H1 (cell line): ENCODE measurements around the gene OXTR. TPM values are rescaled to one million over a fixed set of nuclear protein-coding genes. Genes with fewer than 3 reads are reported as not detected.

Experiments used
- CTCF ChIA-PET: fragments of 300-600 bp; sonication (Branson Sonifier 250); formaldehyde crosslinking; loops from one replicate; lab custom pipeline; 2021; ENCODE audit not compliant: partially characterized antibody; lab: Charles Lee
- POLR2A ChIA-PET: fragments of 300-600 bp; sonication (Branson Sonifier 250); formaldehyde crosslinking; loops from one replicate; lab custom pipeline; 2021; ENCODE audit warnings: inconsistent platforms; ENCODE audit not compliant: partially characterized antibody; lab: Charles Lee
- DNase-seq, 2 experiments: peaks; one replicate each; pipeline versions ENCODE4 v3.0.0 to v3.0.0-alpha.2; 2010 to 2022; ENCODE audit warnings: low spot score in 2 of 2, low read depth in 1 of 2, mixed read lengths in 1 of 2
- FAIRE-seq: peaks from 2 replicates; lab custom pipeline; 2011; peaks lifted over from hg19 to GRCh38; lab: Jason Lieb, UNC
- H2AFZ ChIP-seq: 2 replicates; pipeline ENCODE4 v1.8.1; 2012; ENCODE audit warnings: low read length, inconsistent platforms
- H2AK5ac ChIP-seq: 2 replicates; pipeline ENCODE4 v1.6.1; 2013; ENCODE audit warnings: low read depth, low read length
- H2BK120ac ChIP-seq: replicated peaks from 2 replicates; pipeline ENCODE3; 2013; ENCODE audit warnings: low read depth, low read length, inconsistent platforms
- H2BK12ac ChIP-seq: 2 replicates; pipeline ENCODE4 v1.6.1; 2013; ENCODE audit warnings: low read depth, low read length
- H2BK15ac ChIP-seq: 2 replicates; pipeline ENCODE4 v1.6.1; 2013; ENCODE audit warnings: low read length
- H2BK20ac ChIP-seq: 2 replicates; pipeline ENCODE4 v1.6.1; 2013; ENCODE audit warnings: low read length
- H2BK5ac ChIP-seq: 2 replicates; pipeline ENCODE4 v1.6.1; 2013; ENCODE audit warnings: low read depth, low read length
- H3K14ac ChIP-seq: 2 replicates; pipeline ENCODE4 v1.6.1; 2013; ENCODE audit warnings: inconsistent platforms; ENCODE audit not compliant: insufficient read length
- H3K18ac ChIP-seq: 2 replicates; pipeline ENCODE4 v1.6.1; 2013; ENCODE audit warnings: low read length; ENCODE audit errors: extremely low read depth
- H3K23ac ChIP-seq: 2 replicates; pipeline ENCODE4 v1.6.1; 2013; ENCODE audit warnings: inconsistent platforms; ENCODE audit not compliant: insufficient read length
- H3K23me2 ChIP-seq: 2 replicates; pipeline ENCODE4 v1.6.1; 2013; ENCODE audit warnings: low read depth, low read length
- H3K27ac ChIP-seq: 2 replicates; pipeline ENCODE4 v1.6.1; 2011; ENCODE audit warnings: low read depth, low read length, inconsistent platforms
- H3K27me3 ChIP-seq, 4 experiments: replicated peaks in 1 of 4; 1 replicate in 1 of 4; 2 replicates in 3 of 4; pipeline versions ENCODE4 v1.6.1 to v1.8.1; 2011 to 2013; ENCODE audit warnings: low read length in 3 of 4, mild to moderate bottlenecking in 3 of 4, inconsistent platforms in 2 of 4, mixed read lengths in 2 of 4, moderate library complexity in 1 of 4; ENCODE audit not compliant: control insufficient read depth in 3 of 4, insufficient read depth in 3 of 4; ENCODE audit errors: extremely low read depth in 1 of 4
- H3K36me3 ChIP-seq, 4 experiments: 2 replicates each; pipeline versions ENCODE4 v1.6.1 to v1.8.1; 2011 to 2013; ENCODE audit warnings: mild to moderate bottlenecking in 4 of 4, low read length in 3 of 4, moderate library complexity in 2 of 4, control low read depth in 1 of 4, inconsistent platforms in 1 of 4; ENCODE audit not compliant: insufficient read depth in 4 of 4, control insufficient read depth in 2 of 4
- H3K4ac ChIP-seq: replicated peaks from 2 replicates; pipeline ENCODE3; 2013; ENCODE audit warnings: low read length, low read depth, mixed read lengths, inconsistent platforms; ENCODE audit not compliant: insufficient read length
- H3K4me1 ChIP-seq, 4 experiments: replicated peaks in 1 of 4; 1 replicate in 1 of 4; 2 replicates in 3 of 4; pipeline versions ENCODE4 v1.6.1 to v1.8.1; 2011 to 2013; ENCODE audit warnings: low read length in 3 of 4, inconsistent platforms in 2 of 4, mixed read lengths in 1 of 4; ENCODE audit not compliant: insufficient read depth in 4 of 4, control insufficient read depth in 3 of 4
- H3K4me2 ChIP-seq, 2 experiments: 2 replicates each; pipeline versions ENCODE4 v1.6.1 to v1.8.1; 2011 to 2013; ENCODE audit warnings: low read depth in 2 of 2, low read length in 2 of 2, control low read depth in 1 of 2, inconsistent platforms in 1 of 2, mild to moderate bottlenecking in 1 of 2; ENCODE audit not compliant: insufficient read depth in 1 of 2
- H3K4me3 ChIP-seq, 4 experiments: fragments of 200-600, 300-600 bp in 1 of 4; sonication (generic), shearing (Covaris generic), sonication (Bioruptor Twin) in 1 of 4; 2 replicates each; pipeline versions ENCODE4 v1.5.1 to v1.8.1; 2011 to 2016; ENCODE audit warnings: low read length in 4 of 4, low read depth in 3 of 4, control low read depth in 2 of 4, inconsistent platforms in 2 of 4, mild to moderate bottlenecking in 2 of 4, mixed read lengths in 1 of 4, moderate library complexity in 1 of 4; ENCODE audit not compliant: insufficient read depth in 2 of 4; ENCODE audit errors: extremely low read depth in 1 of 4
- H3K56ac ChIP-seq: replicated peaks from 2 replicates; pipeline ENCODE3; 2013; ENCODE audit warnings: low read depth, mild to moderate bottlenecking, mixed read lengths, low read length, inconsistent platforms; ENCODE audit not compliant: insufficient read length
- H3K79me1 ChIP-seq: 2 replicates; pipeline ENCODE4 v1.6.1; 2013; ENCODE audit warnings: low read depth, low read length, control low read depth
- H3K79me2 ChIP-seq, 2 experiments: 2 replicates each; pipeline versions ENCODE4 v1.6.1 to v1.8.1; 2012 to 2013; ENCODE audit warnings: low read length in 2 of 2, mild to moderate bottlenecking in 2 of 2, inconsistent platforms in 1 of 2; ENCODE audit not compliant: insufficient read depth in 2 of 2, control insufficient read depth in 1 of 2
- H3K9ac ChIP-seq, 4 experiments: replicated peaks in 1 of 4; 1 replicate in 1 of 4; 2 replicates in 3 of 4; pipeline versions ENCODE4 v1.6.1 to v1.8.1; 2011 to 2013; ENCODE audit warnings: low read depth in 3 of 4, low read length in 3 of 4, control low read depth in 2 of 4, mild to moderate bottlenecking in 2 of 4, moderate library complexity in 2 of 4, inconsistent platforms in 1 of 4; ENCODE audit errors: extremely low read depth in 1 of 4
- H3K9me3 ChIP-seq, 2 experiments: 2 replicates each; pipeline versions ENCODE4 v1.6.1 to v1.8.1; 2012 to 2013; ENCODE audit warnings: mild to moderate bottlenecking in 2 of 2, moderate library complexity in 2 of 2, control low read depth in 1 of 2, inconsistent platforms in 1 of 2, low read depth in 1 of 2, low read length in 1 of 2, mixed read lengths in 1 of 2; ENCODE audit not compliant: insufficient read depth in 2 of 2
- H4K20me1 ChIP-seq, 2 experiments: replicated peaks in 1 of 2; 2 replicates each; pipeline versions ENCODE3 to v1.8.1; 2011 to 2013; ENCODE audit warnings: inconsistent platforms in 2 of 2, low read length in 2 of 2, mild to moderate bottlenecking in 1 of 2; ENCODE audit not compliant: insufficient read depth in 2 of 2, control insufficient read depth in 1 of 2
- H4K5ac ChIP-seq: 2 replicates; pipeline ENCODE4 v1.6.1; 2013; ENCODE audit warnings: low read length, low read depth, mixed read lengths, inconsistent platforms; ENCODE audit not compliant: insufficient read length
- H4K8ac ChIP-seq: 2 replicates; pipeline ENCODE4 v1.8.0; 2013; ENCODE audit warnings: mild to moderate bottlenecking, moderate library complexity, low read length, inconsistent platforms; ENCODE audit not compliant: insufficient read depth; ENCODE audit errors: extremely low read depth
- H4K91ac ChIP-seq: replicated peaks from 2 replicates; pipeline ENCODE3; 2013; ENCODE audit warnings: low read length, mixed read lengths, inconsistent platforms; ENCODE audit not compliant: insufficient read length
- BACH1 ChIP-seq: IDR thresholded peaks from 2 replicates; pipeline ENCODE4 v1.6.1; 2012; ENCODE audit warnings: low read length, improper control_type of control experiment
- BCL11A ChIP-seq, 2 experiments: IDR thresholded peaks; one replicate each; pipeline ENCODE4 v1.6.1; 2011; ENCODE audit warnings: low read depth in 2 of 2, low read length in 2 of 2, mild to moderate bottlenecking in 2 of 2
- JUN ChIP-seq: IDR thresholded peaks from 2 replicates; pipeline ENCODE4 v1.6.1; 2011; ENCODE audit warnings: low read depth, mild to moderate bottlenecking, improper control_type of control experiment, low read length
- KDM5A ChIP-seq: fragments of 200-600 bp; IDR thresholded peaks from 2 replicates; pipeline ENCODE4 v1.7.1; 2012; ENCODE audit warnings: mild to moderate bottlenecking, low read length, inconsistent platforms, mixed read lengths
- SAP30 ChIP-seq: fragments of 300-600 bp; sonication (generic); IDR thresholded peaks from 2 replicates; pipeline ENCODE4 v1.7.1; 2012; ENCODE audit warnings: low read length, moderate library complexity, mild to moderate bottlenecking, inconsistent platforms; ENCODE audit not compliant: insufficient read depth, insufficient replicate concordance
- SIX5 ChIP-seq: IDR thresholded peaks from 2 replicates; pipeline ENCODE4 v1.6.1; 2011; ENCODE audit warnings: mild to moderate bottlenecking, low read depth, low read length
- TEAD4 ChIP-seq: IDR thresholded peaks from 2 replicates; pipeline ENCODE4 v1.6.1; 2012; ENCODE audit warnings: low read depth, low read length, inconsistent platforms, mixed read lengths
- WGBS, 2 experiments: shearing (Covaris generic) in 1 of 2; methylation state at CpG; one replicate each; pipeline versions ENCODE4 v1.1.6 to v1.1.7; 2013 to 2015; ENCODE audit warnings: low lambda C conversion rate in 2 of 2, mixed read lengths in 2 of 2, inconsistent platforms in 1 of 2, low coverage in 1 of 2, missing lambda C conversion rate in 1 of 2; ENCODE audit not compliant: insufficient replicate concordance in 2 of 2, insufficient coverage in 1 of 2, insufficient read length in 1 of 2; ENCODE audit errors: extremely low coverage in 1 of 2, missing lambda C conversion rate in 1 of 2; 5-methylcytosine and 5-hydroxymethylcytosine counted together
- polyA plus RNA-seq, 7 experiments: library from polyadenylated mRNA; depleted of rRNA in 3 of 7; stranded (reverse) in 5 of 7; unstranded in 2 of 7; fragments of >200 nt in 5 of 7; fragments of 200-250 nt in 2 of 7; gene quantifications; 1 replicate in 5 of 7; 2 replicates in 1 of 7; 4 replicates in 1 of 7; pipeline versions ENCODE4 v1.2.1 to v1.2.3, GENCODE V29; 2011 to 2013; ENCODE audit warnings: missing spikeins in 2 of 7, mixed read lengths in 2 of 7
- total RNA-seq: library from RNA; stranded (reverse); fragmentation: NEBNext Ultra II Directional; extraction: Animal tissue kit (Norgen Biotek cat#: 25700); gene quantifications from 2 replicates; pipeline ENCODE4 v1.2.1, GENCODE V29; 2021
- TF ChIP-seq, protein P1 (sequence below), 3 experiments: IDR thresholded peaks; 1 replicate in 2 of 3; 2 replicates in 1 of 3; pipeline versions ENCODE4 v1.5.1 to v1.6.1; 2011; ENCODE audit warnings: low read length in 3 of 3, mild to moderate bottlenecking in 3 of 3, inconsistent platforms in 2 of 3, low read depth in 1 of 3, moderate library complexity in 1 of 3; ENCODE audit not compliant: insufficient read depth in 1 of 3; ENCODE audit errors: control extremely low read depth in 1 of 3

OXTR gene
- total and polyA plus RNA-seq, 2 of the 8 experiments (the other 6 are each of a cell fraction or from before 2014, with no cell fraction given), result 0.77 to 2.3 TPM

DNA sequence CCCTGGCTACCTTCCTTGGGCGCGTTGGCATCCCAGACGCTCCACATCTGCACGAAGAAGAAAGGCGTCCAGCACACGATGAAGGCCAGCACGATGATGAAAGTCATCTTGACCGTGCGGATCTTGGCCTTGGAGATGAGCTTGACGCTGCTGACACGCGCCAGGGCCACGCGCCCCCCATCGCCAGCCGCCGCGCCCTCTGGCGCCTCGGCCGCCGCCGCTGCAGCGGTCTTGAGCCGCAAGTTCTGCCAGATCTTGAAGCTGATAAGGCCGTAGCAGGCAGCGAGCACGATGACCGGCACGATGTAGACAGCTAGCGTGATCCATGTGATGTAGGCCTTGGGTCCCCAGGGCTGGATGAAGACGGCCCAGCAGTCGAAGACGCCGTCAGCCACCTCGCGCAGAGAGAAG lies 2.2 kb downstream of the OXTR start:
- Histone ChIP-seq H2BK12ac (peak overlapping the region; percentile 78; the same call in 1 of the 2 replicates), H3K56ac (no peak overlapping the region), H4K5ac (no peak overlapping the region), H3K36me3 (no peaks in the 10 kb centered on the region), H3K23me2 (peaks cover 2% of the 10 kb centered on the region; the same call in 1 of the 2 replicates), H3K79me2 (no peaks in the 10 kb centered on the region), H2AFZ (peak overlapping the region; percentile 84; the same call in 1 of the 2 replicates), H2BK5ac (no peak overlapping the region), H3K27me3 (peaks cover 24 to 38% (median 37%) of the 10 kb centered on the region in 4 experiments), H2AK5ac (no peak overlapping the region), H3K4me3 (peak overlapping the region in 3 of 4 experiments; percentile 27 to 53 (median 47); a peak in 3 of 8 replicates), H4K91ac (no peak overlapping the region), H2BK15ac (no peak overlapping the region), H3K9me3 (no peaks in the 10 kb centered on the region), H3K79me1 (no peaks in the 10 kb centered on the region), H3K4me2 (peak overlapping the region; percentile 58 to 85; a peak in 3 of 4 replicates), H2BK120ac (no peak overlapping the region), H2BK20ac (no peak overlapping the region), H4K8ac (no peak overlapping the region), H3K4me1 (peaks cover 0 to 17% (median 8%) of the 10 kb centered on the region in 4 experiments; a peak in 6 of 7 replicates), H3K9ac (no peak overlapping the region), H4K20me1 (peaks cover 2 to 3% of the 10 kb centered on the region in 2 experiments), H3K4ac (no peak overlapping the region), H3K18ac (no peak overlapping the region), H3K27ac (no peak overlapping the region), H3K23ac (no peak overlapping the region), H3K14ac (no peak overlapping the region)
- no peak for DNase-seq
- POLR2A ChIA-PET, result no interaction called here
- CTCF ChIA-PET, result interaction anchor here (0.7 to 3.1 kb wide), 7 partner anchors 11 to 219 kb away, joined by 3 to 14 read pairs (median 5); no protein-coding TSS in a partner anchor
- no peak for FAIRE-seq
- 93% methylated on average over 33 of the region's 37 CpGs; no CpG with 5 or more reads in 1 of the 2 experiments for WGBS, 2 experiments
- TF ChIP-seq TEAD4, result no peak
- TF ChIP-seq KDM5A, result no peak
- no peak for TF ChIP-seq SAP30
- TF ChIP-seq JUN, result no peak
- TF ChIP-seq SIX5, result no peak
- no peak for TF ChIP-seq BCL11A (IDR thresholded peaks at IDR 0.05; ENCODE audit: low read depth in 2 of 2, low read length in 2 of 2)
- TF ChIP-seq BACH1, result no peak
- TF ChIP-seq, protein P1, sequence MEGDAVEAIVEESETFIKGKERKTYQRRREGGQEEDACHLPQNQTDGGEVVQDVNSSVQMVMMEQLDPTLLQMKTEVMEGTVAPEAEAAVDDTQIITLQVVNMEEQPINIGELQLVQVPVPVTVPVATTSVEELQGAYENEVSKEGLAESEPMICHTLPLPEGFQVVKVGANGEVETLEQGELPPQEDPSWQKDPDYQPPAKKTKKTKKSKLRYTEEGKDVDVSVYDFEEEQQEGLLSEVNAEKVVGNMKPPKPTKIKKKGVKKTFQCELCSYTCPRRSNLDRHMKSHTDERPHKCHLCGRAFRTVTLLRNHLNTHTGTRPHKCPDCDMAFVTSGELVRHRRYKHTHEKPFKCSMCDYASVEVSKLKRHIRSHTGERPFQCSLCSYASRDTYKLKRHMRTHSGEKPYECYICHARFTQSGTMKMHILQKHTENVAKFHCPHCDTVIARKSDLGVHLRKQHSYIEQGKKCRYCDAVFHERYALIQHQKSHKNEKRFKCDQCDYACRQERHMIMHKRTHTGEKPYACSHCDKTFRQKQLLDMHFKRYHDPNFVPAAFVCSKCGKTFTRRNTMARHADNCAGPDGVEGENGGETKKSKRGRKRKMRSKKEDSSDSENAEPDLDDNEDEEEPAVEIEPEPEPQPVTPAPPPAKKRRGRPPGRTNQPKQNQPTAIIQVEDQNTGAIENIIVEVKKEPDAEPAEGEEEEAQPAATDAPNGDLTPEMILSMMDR (IDR thresholded peaks at IDR 0.05; ENCODE audit: control extremely low read depth in 1 of 3, insufficient read depth in 1 of 3, low read depth in 1 of 3, low read length in 3 of 3), result no peak
